Stimulated activated CD8-positive, alpha-beta memory T cell treated with anti-CD3 and anti-CD28 coated beads, Interleukin-4, amount 100 ng/mL, for 4 hours (primary cell): ENCODE data around the gene NTN3.

ENCODE experiments used
- DNase-seq, 2 donors: peaks; one replicate each; pipeline ENCODE4 v3.0.0-alpha.2; 2020; ENCODE audit warnings: low read depth in 2 of 2, low spot score in 1 of 2

NTN3 gene

GRCh38 chr16:2496223-2497115, 25.4 kb downstream of the NTN3 start:
- no peak for DNase-seq

- no peak for DNase-seq
Observed at GRCh38 chr16:2497116-2497630, 26.1 kb downstream of the NTN3 start.

- DNase-seq, result no peak
Observed at GRCh38 chr16:2497695-2498484, 26.8 kb downstream of the NTN3 start.

GRCh38 chr16:2498531-2499253, 27.6 kb downstream of the NTN3 start:
- no peak for DNase-seq

GRCh38 chr16:2499454-2499853, 28.4 kb downstream of the NTN3 start:
- no peak for DNase-seq

- DNase-seq, result no peak
Observed at GRCh38 chr16:2499890-2500429, 28.9 kb downstream of the NTN3 start.

- DNase-seq, result no peak
Observed at GRCh38 chr16:2500430-2500917, 29.4 kb downstream of the NTN3 start.

GRCh38 chr16:2500918-2501750, 30.0 kb downstream of the NTN3 start:
- peak; percentile 57 to 66 for DNase-seq

- DNase-seq, result no peak
Observed at GRCh38 chr16:2501946-2502895, 31.1 kb downstream of the NTN3 start.

- no peak for DNase-seq
Observed at GRCh38 chr16:2505695-2506094, 34.6 kb downstream of the NTN3 start.

GRCh38 chr16:2507052-2507659, 36.1 kb downstream of the NTN3 start:
- no peak for DNase-seq

- no peak for DNase-seq
Observed at GRCh38 chr16:2507665-2508064, 36.6 kb downstream of the NTN3 start.

- no peak for DNase-seq
Observed at GRCh38 chr16:2508722-2509400, 37.8 kb downstream of the NTN3 start.

GRCh38 chr16:2511128-2511800, 40.2 kb downstream of the NTN3 start:
- no peak for DNase-seq

GRCh38 chr16:2511996-2512734, 41.1 kb downstream of the NTN3 start:
- DNase-seq, result no peak

GRCh38 chr16:2512735-2513404, 41.8 kb downstream of the NTN3 start:
- DNase-seq, result no peak
